ENCODE results near the gene SLC26A1.

Gene SLC26A1

DNA sequence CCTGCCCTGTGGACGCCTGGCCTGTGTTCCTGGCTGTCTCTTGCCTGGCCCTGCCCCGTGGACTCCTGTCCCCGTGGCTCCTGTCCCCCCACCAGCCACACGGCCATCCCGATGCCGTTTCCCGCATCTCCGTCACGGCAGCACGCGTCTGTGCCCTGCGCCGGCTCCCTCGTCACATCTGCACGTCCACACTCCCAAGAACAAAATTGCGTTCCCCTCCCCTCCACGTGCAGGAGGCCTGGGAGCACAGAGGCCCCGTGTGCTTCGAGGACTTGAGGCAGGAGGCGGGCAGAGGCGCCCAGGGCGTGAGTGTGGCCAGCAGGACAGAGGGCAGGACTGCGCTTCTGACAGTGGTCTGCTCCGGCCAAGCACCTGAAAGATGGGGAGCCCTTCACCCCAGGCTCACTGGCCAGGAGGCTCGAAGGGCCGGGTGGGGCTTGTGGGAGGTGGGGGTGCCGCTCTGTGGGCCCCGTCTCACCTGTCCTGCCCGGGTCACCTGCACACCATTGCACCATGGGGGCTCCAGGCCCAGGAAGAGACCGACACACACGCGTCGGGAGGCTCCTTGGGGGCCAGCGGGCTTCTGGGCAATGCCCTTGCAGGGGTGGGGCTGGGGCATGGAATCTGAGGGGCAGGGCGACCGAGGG, 35.5 kb upstream of the SLC26A1 start:
- no peak for FAIRE-seq

DNA sequence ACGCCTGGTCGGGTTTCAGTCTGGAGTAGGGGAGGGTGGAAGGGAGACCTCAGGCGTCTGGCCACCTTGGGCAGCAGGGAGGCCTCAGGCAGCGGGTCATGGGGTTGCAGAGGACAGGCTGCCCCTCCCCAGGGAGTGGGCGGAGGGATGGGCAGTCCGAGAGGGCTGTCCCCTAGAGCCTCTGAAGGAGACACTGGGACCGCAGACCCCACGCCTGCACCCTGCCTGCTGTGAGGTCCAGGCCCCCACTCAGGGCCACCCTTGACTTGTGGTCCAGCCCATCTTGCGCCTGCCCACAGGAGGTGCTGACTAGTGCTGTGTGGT, 34.7 kb upstream of the SLC26A1 start:
- no peak for FAIRE-seq

DNA sequence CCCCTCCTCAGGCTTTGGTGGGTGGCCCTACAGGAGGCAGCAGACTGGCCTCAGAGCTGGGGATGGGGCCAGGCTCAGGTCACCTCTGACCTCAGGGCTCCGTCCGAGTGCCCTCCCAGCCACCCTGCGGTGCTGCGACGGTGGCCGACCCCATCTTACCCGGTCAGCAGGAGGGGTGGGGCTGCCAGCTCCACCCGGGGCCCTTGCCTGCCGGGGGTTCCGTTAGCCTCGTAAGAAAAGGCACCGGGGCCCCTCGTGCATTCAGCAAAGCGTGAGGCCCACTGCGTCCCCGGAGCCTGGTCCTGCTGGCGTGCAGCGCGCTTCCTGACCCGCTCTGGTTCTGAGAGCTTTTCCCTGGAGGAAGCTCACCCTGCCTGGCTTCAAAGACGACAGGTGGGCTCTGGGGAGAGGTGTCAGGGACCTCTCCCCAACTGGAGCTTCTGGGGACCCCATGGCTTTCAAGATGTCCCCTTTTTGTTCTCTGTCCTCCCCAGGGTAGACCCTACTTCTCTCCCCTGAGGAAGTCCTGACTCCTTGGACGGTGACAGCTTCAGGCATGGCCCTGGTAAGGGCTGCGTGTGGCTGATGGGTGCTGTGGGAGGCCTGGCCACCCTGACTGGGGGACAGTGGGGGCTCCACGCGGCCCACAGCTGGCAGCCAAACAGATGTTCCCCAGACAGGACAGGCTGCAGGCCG, 34.2 kb upstream of the SLC26A1 start:
- FAIRE-seq: no peak

DNA sequence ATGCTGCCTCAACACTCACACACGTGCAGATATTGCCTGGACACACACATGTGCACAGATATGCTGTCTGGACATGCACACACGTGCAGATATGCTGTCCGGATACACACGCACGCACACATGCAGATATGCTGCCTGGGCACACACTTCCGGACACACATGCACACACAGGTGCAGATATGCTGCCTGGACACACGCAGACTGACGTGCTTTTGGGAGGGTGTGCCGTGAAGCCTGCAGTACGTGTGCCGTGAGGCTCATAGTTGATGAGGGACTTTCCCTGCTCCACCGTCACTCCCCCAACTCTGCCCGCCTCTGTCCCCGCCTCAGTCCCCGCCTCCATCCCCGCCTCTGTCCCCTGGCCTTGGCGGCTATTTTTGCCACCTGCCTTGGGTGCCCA, 32.9 kb upstream of the SLC26A1 start:
- no peak for FAIRE-seq

DNA sequence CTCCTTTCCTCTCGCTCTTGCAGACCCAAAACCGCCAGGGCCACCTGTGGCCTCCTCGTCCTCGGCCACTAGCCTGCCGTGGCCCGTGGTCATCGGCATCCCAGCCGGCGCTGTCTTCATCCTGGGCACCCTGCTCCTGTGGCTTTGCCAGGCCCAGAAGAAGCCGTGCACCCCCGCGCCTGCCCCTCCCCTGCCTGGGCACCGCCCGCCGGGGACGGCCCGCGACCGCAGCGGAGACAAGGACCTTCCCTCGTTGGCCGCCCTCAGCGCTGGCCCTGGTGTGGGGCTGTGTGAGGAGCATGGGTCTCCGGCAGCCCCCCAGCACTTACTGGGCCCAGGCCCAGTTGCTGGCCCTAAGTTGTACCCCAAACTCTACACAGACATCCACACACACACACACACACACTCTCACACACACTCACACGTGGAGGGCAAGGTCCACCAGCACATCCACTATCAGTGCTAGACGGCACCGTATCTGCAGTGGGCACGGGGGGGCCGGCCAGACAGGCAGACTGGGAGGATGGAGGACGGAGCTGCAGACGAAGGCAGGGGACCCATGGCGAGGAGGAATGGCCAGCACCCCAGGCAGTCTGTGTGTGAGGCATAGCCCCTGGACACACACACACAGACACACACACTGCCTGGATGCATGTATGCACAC, 31.8 kb upstream of the SLC26A1 start:
- no peak for FAIRE-seq

DNA sequence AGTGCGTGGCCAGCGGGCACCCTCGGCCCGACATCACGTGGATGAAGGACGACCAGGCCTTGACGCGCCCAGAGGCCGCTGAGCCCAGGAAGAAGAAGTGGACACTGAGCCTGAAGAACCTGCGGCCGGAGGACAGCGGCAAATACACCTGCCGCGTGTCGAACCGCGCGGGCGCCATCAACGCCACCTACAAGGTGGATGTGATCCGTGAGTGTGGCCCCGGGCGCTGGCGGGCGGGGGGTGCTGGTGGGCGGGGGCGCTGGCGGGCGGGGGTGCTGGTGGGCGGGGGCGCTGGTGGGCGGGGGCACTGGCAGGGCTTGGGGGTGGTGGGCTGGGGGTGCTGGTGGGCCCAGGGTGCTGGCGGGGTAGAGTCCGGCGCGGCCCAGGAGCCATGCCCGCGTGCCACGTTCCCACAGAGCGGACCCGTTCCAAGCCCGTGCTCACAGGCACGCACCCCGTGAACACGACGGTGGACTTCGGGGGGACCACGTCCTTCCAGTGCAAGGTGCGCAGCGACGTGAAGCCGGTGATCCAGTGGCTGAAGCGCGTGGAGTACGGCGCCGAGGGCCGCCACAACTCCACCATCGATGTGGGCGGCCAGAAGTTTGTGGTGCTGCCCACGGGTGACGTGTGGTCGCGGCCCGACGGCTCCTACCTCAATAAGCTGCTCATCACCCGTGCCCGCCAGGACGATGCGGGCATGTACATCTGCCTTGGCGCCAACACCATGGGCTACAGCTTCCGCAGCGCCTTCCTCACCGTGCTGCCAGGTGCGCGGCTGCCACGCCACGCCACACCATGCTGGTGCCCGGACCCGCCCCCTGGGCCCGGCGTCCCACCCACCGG, 30.9 kb upstream of the SLC26A1 start:
- FAIRE-seq: no peak

DNA sequence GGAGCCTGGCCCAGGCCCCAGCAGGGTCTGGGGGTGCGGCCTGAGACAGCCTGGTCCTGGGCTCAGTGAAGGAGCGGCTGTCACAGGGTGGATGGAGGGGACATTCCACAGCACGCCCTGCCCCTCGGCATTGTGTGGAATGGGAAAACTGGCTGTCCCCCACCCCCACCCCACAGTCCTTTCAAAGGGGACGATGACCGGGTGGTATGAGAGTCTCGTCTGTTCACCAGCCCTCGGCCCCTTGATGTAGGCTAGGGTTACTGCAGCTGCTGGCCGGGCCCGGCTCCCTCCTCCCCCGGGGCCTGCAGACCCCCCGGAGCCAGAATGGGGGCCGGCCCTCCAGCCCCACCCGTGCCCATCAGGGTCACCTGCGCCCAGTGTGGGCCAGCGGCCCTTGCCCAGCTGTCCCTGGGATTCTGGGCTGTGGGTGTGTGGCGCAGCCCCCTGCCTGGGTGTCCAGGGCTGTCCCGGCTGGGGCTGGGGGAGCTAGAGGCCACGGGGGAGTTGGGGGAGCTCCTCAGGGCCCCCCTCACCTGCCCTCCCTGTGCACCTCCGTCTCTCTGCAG, 30.0 kb upstream of the SLC26A1 start:
- no peak for FAIRE-seq

DNA sequence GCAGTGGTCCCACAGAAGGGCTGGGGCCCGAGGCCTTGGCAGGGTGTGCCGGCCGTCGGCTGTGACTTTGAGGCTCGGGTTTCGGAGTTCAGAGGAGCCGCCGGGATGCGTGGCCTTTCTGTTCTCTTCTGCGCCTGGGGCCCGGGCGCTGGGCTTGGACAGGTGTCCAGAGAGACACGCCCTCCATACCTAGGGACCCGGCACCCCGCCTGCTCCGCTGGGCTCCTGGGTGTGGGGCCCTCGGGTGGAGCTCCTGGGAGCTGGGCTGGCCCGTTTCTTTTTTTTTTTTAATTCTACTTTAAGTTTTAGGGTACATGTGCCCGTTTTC, 29.5 kb upstream of the SLC26A1 start:
- FAIRE-seq: no peak

DNA sequence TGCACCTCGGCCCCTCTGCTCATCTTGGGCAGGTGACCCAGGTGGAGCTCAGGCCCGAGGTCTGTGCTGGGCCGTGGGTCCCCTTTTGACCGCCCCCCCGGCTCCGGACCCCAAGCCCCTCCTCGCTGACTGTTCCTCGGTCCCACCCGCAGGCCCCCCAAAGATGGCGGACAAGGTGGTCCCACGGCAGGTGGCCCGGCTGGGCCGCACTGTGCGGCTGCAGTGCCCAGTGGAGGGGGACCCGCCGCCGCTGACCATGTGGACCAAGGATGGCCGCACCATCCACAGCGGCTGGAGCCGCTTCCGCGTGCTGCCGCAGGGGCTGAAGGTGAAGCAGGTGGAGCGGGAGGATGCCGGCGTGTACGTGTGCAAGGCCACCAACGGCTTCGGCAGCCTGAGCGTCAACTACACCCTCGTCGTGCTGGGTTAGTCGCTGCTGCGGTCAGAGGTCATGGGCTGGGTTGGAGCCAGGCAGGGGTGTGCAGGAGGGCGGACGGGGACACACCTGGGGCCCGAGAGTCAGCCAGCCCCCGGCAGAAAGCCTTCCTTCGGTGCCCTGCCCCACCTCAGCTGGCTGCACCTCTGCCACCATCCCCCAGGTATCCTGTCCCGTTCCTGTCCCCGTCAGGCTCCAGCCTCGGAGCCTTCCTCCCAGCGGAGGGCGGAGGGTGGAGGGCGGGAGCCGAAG, 29.0 kb upstream of the SLC26A1 start:
- no peak for FAIRE-seq

DNA sequence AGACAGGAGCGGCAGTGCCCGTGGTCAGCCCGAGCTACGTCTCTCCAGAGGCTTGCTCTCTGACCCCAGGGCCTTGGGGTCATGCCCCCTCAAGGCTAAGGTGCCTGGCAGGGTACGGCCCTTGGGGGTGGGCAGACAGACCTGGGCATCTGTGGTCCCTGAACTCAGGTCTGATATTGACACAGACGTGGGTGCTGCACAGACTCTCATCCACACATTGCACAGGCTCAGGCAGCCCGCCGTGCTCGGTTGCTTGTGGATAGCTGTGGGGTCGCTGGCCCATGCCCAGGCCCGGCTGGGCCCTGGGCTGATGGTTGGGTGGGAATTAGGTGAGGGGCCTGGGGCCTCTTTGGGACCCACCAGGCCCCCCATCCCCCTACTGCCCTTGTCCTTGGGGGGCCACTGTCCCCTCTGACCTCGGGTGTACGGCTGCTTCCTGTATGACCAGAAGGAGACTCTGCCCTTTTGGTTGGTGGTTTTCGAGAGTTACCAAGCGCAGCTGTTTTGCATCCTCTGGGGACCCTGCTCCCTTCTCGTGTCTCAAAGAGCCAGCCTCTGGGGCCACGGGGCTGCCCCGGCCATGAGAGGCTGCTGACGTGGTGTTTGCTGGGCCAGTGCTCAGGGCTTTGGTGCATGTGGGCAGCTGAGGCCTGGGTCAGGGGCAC, 28.3 kb upstream of the SLC26A1 start:
- no peak for FAIRE-seq

DNA sequence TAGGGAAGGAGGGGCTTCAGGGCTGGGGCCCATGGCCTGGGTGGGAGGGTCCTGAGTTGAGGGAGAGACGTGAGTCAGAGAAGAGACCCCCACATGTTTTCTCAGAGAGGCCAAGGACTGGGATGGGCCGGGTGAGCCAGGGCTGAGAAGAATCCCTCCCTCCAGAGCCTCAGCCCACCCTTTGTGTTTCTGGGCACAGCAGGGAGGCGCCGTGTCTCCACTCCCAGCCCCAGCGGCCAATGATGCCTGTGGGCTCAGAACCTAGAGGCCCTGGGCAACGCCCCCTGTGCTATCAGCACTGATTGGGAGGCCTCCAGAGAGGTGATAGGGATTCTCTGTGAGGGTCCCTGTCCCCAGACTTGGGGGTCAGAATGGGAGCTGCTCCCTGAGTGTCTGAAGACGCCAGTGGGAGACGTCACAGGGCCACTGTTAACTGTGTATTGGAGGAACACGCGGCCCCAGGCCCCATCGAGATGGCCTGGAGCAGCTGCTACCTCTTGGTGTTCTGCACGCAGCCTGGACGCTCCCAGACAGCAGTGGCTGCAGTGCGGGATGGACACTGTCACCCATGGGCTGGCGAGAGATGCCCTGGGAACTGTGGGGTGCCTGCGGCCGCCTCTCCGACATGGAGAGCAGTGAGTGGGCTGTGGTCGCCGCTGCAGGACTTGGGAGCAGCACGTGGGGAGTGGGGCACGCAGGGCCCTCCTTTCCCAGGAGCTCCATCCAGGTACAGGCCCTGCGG, 26.7 kb upstream of the SLC26A1 start:
- FAIRE-seq: no peak

DNA sequence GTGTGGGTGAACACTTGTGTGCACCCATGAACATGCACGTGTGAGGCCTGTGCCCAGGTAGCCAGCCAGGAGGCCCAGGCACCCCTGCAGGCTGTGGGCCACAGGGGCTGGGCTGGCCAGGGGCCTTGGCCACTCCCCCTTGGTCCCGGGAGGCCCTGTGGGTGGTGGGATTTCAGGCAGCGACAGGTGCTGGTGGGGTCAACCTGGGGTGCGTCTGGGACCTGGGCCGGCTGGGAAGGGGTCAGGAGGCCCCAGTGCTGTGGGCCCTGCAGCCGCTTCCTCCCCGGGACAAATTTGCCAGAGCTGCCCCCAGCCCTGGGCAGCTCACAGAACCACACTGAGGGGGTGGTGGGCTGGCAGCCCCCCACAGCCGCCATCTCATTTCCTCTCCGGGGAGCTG, 26.1 kb upstream of the SLC26A1 start:
- no peak for FAIRE-seq

DNA sequence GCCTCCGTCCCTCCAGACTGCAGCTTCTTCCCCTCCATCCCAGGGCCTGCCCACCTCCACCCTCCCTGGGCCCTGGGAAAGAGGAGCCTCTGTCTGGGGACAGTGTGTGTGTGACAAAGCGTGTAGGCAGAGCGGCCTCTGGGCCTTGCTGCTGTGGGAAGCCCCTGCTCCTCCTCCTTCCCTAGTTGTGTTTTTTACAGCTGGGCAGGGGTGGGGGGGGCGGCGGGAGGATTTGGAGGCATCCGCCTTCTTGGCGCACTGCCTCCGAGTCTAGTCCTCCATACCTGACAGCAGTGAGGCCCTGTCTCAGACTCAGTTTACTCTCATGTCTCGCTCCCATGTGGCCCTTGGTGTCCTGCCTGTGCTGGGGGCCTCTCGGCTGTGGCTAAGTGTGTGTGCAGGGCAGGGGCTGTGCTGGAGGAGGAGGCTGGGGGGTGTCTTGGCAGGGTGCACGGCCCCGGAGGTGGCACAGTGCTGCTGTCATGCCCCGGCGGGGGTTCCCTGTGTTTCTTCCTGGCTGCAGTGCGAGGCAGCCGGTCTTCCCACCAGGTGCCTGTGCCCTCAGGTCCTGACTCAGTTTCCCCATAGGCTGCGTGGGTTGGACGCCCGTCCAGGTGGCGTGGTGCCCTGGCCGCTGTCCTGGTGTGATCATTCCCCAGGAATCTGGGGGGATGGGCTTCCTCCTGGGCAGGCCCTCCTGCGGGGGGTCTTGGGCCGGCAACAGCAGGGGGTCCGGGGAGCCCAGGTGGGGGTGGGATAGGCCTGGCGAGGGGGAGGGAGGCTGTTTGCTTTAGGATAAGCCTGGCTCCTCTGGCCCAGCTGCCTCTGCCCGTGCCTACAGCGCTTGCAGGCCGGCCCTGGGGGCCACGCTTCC, 25.2 kb upstream of the SLC26A1 start:
- FAIRE-seq: no peak

DNA sequence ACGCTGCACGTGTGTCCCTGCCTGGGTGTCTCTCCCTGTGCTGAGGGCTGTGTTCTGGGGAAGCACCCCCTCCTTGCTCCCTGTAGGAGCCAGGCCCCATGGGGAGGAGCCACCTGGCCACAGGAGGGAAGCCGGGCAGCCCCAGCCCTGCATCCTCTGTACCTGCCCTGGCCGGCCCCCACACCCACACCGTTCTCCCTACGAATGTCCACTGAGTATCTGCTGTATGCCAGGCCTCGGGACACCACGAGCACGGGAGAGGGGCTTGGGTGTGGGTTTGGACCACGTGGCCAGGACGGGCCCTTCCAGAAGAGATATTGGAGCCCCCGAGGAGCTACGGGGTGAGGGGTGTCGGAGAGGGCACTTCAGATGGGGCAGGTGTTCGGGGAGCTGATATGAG, 24.5 kb upstream of the SLC26A1 start:
- FAIRE-seq: no peak

DNA sequence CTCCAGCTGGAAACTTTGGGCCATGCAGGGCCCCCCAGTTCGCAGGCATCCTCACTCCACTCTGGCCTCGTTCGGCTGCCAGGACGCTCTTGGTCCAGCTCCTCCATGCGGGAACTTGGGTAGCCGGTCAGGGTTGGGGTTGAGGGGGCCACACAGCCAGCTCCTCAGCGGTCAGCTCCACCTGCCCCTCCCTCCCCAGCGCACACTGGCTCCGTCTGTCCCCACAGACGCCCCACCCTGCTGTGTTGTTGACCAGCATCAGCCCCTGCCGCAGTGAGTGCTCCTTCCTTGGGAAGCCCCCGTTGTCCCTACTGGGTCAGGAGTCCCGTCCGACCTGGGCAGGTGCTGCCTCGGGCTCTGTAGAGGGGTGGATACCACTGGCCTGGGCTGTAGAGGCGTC, 24.0 kb upstream of the SLC26A1 start:
- no peak for FAIRE-seq

DNA sequence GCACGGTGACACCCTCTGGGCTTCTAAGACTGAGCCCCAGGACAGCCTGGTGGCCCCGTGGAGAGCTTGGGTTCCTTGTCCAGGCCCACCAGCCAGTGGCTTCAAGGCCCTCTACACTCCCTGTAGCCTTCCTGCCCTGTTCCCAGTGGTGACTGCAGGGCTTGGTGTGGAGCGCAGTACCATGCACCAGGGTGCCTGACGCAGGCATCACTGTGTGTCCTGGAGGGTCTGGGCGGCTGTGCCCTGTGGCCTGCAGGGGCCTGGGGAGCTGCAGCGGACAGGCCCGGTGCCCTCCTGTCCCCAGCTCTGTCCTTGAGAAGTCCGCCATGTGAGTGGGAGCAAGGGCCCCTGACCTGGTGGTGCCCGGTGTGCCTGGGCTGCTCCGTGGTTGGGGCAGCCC, 22.5 kb upstream of the SLC26A1 start:
- no peak for FAIRE-seq

DNA sequence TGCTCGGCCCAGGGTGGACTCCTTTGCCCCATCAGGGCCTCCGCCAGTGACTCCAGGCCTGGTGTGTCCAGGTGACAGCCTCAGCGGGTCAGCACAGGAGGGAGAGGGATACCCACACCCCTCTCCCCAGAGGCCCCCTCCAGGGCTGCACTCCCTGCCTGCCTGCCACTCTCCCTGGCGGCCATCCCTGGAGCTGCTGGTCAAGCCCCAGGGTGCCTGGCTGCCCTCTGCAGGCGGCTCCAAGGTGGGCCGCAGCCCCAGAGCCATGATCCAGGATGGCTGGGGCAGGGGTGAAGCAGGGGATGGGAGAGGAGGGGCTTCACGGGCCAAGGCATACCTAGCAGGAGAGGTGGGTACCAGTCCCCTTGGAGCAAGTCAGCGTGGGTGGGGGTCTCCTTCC, 22.0 kb upstream of the SLC26A1 start:
- FAIRE-seq: no peak

DNA sequence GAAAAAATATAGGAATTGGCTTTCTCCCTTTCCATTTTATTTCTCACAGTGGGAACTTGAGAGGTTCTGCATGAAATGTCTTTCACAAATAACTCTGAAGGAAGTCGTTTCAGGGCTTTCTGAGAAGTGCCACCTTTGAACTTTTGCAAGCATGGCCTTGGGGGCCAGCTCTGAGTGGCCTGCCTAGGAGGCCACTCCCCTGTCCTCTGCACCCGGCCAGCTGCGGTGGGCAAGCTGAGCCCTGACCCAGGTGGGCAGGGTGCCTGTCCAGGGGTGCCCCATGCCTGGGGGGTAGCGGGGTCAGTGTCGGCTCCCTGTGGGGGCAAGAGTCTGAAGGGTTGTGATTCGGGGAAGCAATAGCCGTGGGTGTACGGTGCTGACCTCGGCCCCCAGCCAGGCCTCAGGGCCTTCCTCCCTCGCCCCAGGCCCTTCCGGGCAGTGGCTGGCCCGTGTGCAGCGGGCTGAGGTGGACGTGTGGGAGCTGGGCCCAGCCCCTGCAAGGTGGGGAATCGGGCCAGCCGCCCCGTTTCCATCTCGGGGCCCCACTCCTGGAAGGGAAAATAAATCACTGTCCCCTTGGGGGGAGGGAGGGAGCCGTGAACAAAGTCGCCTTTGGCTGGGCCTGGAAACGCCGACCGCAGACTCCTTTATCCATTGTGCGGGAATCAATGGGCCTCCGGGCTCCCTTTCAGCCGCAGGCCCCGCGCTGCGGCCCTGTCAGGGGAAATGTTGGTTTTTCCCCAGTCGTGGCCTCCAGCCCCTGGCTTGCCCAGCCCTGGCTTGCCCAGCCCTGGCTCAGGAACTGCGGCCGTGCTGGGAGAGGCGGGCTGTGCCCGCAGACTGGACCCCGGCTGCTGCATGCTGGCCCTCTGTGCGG, 21.3 kb upstream of the SLC26A1 start:
- no peak for FAIRE-seq

Data from TTC549 (cell line).